Central memory CD4-positive, alpha-beta T cell (primary cell): ENCODE measurements around the gene GRIK4.
"Not testable (repeated sequence)": the region's sequence is repeated elsewhere in the genome, so short reads cannot be mapped to it uniquely, and the experiment has no call there.

ENCODE experiments used
- DNase-seq: peaks from one replicate; pipeline ENCODE4 v3.0.0; 2022

Gene GRIK4

GRCh38 chr11:120578596-120579154 is 67.1 kb downstream of the GRIK4 start:
- no peak for DNase-seq

- no peak for DNase-seq
Observed at GRCh38 chr11:120579611-120580031, 68.1 kb downstream of the GRIK4 start.

GRCh38 chr11:120581313-120581712 is 69.8 kb downstream of the GRIK4 start:
- DNase-seq, result no peak

- not testable (repeated sequence) for DNase-seq
Observed at GRCh38 chr11:120582535-120582934, 71.0 kb downstream of the GRIK4 start.

GRCh38 chr11:120586072-120586471 is 74.5 kb downstream of the GRIK4 start:
- no peak for DNase-seq

- DNase-seq, result no peak
Observed at GRCh38 chr11:120586728-120587127, 75.2 kb downstream of the GRIK4 start.

GRCh38 chr11:120587299-120587698 is 75.8 kb downstream of the GRIK4 start:
- DNase-seq, result no peak

GRCh38 chr11:120589376-120589775 is 77.8 kb downstream of the GRIK4 start:
- DNase-seq, result no peak

- DNase-seq, result no peak
Observed at GRCh38 chr11:120590472-120590871, 78.9 kb downstream of the GRIK4 start.

- no peak for DNase-seq
Observed at GRCh38 chr11:120594746-120595145, 83.2 kb downstream of the GRIK4 start.

- DNase-seq, result no peak
Observed at GRCh38 chr11:120595557-120595956, 84.0 kb downstream of the GRIK4 start.

GRCh38 chr11:120597250-120598215 is 86.0 kb downstream of the GRIK4 start:
- DNase-seq, result no peak

- no peak for DNase-seq
Observed at GRCh38 chr11:120598517-120599257, 87.1 kb downstream of the GRIK4 start.

- DNase-seq, result no peak
Observed at GRCh38 chr11:120599816-120600420, 88.4 kb downstream of the GRIK4 start.

- no peak for DNase-seq
Observed at GRCh38 chr11:120601536-120601935, 90.0 kb downstream of the GRIK4 start.

- no peak for DNase-seq
Observed at GRCh38 chr11:120603071-120603470, 91.5 kb downstream of the GRIK4 start.

- DNase-seq, result no peak
Observed at GRCh38 chr11:120605469-120605868, 93.9 kb downstream of the GRIK4 start.

- no peak for DNase-seq
Observed at GRCh38 chr11:120606211-120607010, 94.9 kb downstream of the GRIK4 start.

- DNase-seq, result no peak
Observed at GRCh38 chr11:120608061-120608460, 96.5 kb downstream of the GRIK4 start.

GRCh38 chr11:120608760-120609211 is 97.2 kb downstream of the GRIK4 start:
- no peak for DNase-seq

- no peak for DNase-seq
Observed at GRCh38 chr11:120610111-120610510, 98.6 kb downstream of the GRIK4 start.

- no peak for DNase-seq
Observed at GRCh38 chr11:120611581-120611980, 100.0 kb downstream of the GRIK4 start.
